ENCODE results near the gene DEPDC7.

The DEPDC7 gene

DNA sequence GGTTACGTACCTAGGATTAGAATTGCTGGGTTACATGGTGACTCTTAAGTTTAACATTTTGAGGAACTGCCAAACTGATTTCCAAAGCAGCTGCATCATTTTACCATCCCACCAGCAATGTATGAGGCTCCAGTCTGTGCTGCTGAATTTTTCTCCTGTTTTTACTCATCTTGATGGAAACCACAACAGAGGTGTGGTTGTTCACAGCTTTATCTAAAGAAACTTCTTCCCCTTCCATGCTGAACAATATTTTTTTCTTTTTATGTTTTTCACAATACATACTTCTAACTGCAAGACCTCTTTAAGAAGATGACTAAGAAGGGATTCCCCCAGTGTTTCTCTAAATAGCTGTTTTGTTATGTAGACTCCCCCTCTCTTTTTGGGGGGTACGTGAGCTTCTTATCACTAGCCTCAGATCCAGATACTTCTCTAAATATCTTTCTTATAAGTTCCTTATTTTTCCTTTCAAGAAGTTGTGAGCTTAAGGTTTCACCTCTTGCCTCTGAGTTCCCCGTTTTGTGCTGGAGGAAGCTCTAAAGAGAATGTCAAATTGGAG, 47.7 kb downstream of the DEPDC7 start:
- DNase-seq, result peak; percentile 84

DNA sequence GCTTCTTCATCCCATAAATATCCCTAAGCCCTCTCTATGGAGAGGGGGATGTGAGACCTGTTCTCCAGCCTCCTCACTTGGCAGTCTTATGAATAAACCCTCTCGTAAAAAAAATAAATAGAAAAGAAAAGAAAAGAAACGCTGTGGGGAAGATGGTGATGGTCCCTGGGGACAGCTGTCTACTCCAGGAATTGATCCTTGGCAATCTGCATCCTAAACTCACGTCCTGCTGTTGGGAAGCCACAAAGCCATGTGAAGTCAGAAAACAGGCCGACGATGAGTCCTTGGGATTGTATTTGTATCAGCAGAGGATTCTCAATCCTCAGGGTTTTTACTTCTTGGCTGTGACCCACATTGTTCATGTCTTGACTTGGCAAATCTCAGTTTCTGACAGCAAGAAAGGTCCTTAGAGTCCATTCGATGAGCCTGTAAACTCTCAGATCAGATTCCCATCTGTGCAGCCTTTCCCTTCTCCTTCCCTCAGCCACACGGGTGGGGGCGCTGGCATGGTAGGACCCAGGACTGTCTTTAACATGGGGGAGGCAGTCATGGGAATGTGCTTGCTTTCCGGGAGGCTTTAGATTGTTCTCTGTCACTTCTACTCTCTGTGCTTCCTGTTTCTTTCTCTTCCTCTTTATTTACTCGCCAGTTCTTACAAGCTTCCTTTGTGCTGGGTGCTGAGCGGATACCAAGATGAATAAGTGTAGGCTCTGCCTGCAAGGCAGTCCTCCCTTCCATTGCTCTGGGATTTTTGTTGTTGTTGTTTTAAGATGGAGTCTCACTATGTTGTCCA, 48.6 kb downstream of the DEPDC7 start:
- DNase-seq, result no peak

DNA sequence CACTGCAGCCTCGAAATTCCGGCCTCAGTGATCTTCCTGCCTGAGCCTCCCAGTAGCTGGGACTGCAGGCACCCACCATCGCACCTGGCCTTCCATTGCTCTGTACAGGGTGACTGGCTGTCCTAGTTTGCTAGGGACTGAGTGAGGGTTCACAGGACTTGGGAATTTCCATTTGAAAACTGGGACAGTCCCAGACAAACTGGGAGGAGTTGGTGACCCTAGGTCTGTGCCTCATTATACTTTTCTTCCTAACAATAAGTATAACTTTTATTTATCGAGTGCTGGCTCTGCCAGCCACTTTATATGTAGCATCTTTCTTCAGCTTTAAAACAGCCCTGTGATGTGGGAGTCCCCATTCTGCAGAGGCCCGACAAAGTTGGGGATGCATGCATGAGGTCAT, 49.2 kb downstream of the DEPDC7 start:
- no peak for DNase-seq

DNA sequence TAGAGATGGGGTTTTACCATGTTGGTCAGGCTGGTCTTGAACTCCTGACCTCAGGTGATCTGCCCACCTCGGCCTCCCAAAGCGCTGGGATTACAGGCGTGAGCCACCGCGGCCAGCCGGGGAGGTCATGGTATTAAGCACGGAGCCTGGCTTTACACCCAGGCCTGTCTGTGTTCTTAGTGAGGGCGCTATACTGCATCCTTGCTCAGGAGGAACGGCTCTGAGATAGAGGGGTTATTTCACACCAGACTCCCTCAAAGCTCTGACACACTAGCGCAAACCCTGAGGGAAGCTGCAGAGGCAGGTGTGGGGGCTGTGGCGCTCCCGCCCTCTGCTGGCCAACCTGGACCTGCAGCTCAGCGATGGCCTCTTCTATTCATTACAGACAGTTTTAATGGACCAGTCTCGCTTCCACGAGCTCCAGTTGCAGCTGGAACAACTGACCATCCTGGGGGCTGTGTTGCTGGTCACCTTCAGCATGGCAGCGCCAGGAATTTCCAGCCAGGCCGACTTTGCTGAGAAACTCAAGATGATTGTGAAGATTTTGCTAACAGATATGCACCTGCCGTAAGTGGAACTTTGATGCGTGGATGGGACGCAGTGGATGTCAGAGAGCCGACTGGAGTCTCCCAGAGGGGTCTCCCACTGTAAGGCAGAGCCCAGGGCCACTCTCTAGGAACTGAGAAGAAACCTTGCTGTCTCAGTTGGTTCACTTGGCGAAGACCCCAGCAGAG, 49.9 kb downstream of the DEPDC7 start:
- DNase-seq, result peak; percentile 78

DNA sequence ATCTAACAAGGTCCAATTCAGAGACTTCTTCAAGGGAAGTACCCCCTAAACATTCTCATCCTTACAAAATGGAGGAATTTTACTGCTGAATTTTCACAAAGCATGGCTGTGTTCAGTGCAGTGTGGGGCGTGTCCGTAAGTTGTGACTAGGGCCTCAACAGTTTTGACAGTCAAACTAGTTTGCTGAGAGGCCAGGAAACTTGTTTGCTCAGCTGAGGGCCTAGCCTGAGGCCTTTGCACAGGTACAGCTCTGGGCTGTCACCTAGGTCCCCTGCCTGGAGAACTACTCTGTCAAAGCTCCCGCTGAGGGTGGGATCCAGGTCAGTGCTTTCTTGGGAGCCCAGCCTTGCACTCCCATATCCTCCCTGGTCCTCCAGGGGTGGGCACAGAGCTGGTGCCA, 51.6 kb downstream of the DEPDC7 start:
- DNase-seq, result no peak

DNA sequence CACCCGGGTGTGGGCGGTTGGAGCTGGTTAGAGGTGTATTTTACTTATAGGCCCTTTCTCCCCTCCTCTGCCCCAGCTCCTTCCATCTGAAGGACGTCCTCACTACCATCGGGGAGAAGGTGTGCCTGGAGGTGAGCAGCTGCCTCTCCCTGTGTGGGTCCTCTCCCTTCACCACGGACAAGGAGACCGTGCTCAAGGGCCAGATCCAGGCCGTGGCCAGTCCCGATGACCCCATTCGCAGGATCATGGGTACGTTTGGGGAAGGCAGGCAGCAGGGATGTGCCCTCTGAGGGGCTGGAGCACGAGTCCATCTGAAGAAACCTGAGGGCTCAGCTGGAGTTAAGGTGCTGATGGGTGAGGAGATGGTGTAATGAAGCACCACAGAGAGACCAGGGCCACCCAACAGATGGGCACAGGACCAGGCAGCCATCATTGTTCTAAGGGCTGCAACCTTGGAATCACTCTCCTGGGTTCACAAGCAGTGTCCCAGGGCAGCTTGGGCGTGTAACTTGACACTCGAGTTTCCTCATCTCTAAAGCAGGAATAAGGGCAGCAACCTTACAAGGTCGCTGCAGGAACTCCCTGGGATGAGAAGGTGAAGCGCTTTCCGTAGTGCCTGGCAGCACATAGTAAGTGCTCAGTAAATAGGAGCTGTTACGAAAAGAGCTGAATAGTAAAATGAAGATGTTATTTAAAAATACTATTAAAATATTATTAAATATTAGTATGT, 53.1 kb downstream of the DEPDC7 start:
- no peak for DNase-seq

DNA sequence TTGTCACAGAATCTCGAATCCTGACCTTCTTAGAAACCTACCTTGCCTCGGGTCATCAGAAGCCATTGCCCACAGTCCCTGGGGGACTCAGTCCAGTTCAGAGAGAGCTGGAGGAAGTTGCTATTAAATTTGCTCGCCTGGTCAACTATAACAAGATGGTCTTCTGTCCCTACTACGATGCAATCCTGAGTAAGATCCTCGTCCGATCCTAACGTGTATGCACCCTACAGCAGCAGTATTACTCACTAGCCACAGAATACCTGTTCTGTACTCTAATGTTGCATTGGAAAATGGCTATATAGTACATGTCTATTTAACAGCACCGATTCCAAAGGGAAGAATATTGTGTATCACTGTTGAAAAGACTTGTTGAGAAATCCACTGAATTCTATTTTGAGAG, 56.8 kb downstream of the DEPDC7 start:
- no peak for DNase-seq
